Naive B cell (primary cell): Measurements from ENCODE around the gene CFAP20DC. TPM values are rescaled to one million over a fixed set of nuclear protein-coding genes. Genes with fewer than 3 reads are reported as not detected.
"Not testable (repeated sequence)": the region's sequence is repeated elsewhere in the genome, so short reads cannot be mapped to it uniquely, and the experiment has no call there.

Source experiments
- ATAC-seq, 2 donors: fragments of 150-1000 bp; cut with Tn5 transposase; 2 replicates each; pipeline ENCODE4 v1.10.0; 2021; ENCODE audit warnings: low read depth in 2 of 2, mild to moderate bottlenecking in 2 of 2, moderate library complexity in 2 of 2
- DNase-seq: peaks from one replicate; pipeline ENCODE4 v3.0.0; 2022
- H3K27ac Mint-ChIP-seq, 6 donors: one replicate each; pipeline ENCODE4 v1.8.0; 2020 to 2022; ENCODE audit warnings: mild to moderate bottlenecking in 6 of 6, mixed read lengths in 6 of 6, moderate library complexity in 5 of 6, inconsistent platforms in 2 of 6
- H3K27me3 Mint-ChIP-seq, 3 donors: one replicate each; pipeline ENCODE4 v1.8.0; 2021 to 2022; ENCODE audit warnings: mixed read lengths in 3 of 3, mild to moderate bottlenecking in 1 of 3
- H3K36me3 Mint-ChIP-seq, 2 donors: one replicate each; pipeline ENCODE4 v1.8.0; 2020 to 2022; ENCODE audit warnings: mixed read lengths in 2 of 2, inconsistent platforms in 1 of 2, mild to moderate bottlenecking in 1 of 2
- H3K4me1 Mint-ChIP-seq, 3 donors: one replicate each; pipeline ENCODE4 v1.8.0; 2020 to 2022; ENCODE audit warnings: mixed read lengths in 3 of 3, inconsistent platforms in 1 of 3, mild to moderate bottlenecking in 1 of 3, moderate library complexity in 1 of 3
- H3K4me3 Mint-ChIP-seq, 8 donors: one replicate each; pipeline ENCODE4 v1.8.0; 2020 to 2022; ENCODE audit warnings: mild to moderate bottlenecking in 8 of 8, mixed read lengths in 8 of 8, moderate library complexity in 8 of 8, inconsistent platforms in 2 of 8
- H3K9me3 Mint-ChIP-seq, 7 donors: one replicate each; pipeline ENCODE4 v1.8.0; 2020 to 2022; ENCODE audit warnings: mixed read lengths in 7 of 7, mild to moderate bottlenecking in 5 of 7, inconsistent platforms in 2 of 7, moderate library complexity in 1 of 7
- polyA plus RNA-seq, 6 donors: library from polyadenylated mRNA; unstranded; fragments of 300-500 nt; fragmentation: Illumina TruSeq; gene quantifications; one replicate each; pipeline ENCODE4 v1.2.3, GENCODE V29; 2021; ENCODE audit warnings: low read depth in 6 of 6

CFAP20DC gene
- polyA plus RNA-seq, 6 donors from 2014 or later: 0.58 to 2.7 (median 0.62) TPM; not detected in 3

DNA sequence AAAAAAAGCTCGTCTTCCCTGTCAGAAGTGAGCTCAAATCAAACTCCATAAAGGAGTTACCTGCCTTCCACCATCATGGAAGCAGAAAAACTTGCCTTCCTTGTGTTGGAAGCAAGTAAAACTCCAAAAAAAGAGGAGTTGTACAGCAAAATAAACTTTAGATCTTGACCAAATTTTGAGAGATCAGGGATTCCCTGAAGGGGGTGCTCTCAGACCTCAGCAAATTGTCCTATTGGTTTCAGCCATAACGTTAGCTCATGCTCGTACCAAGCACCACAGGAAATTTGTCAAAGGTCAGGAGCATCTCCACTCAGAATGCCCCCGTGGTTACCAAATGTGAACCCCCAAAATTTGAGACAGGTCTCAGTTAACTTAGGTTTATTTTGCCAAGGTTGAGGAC, 354.5 kb downstream of the CFAP20DC start:
- DNase-seq, H3K27ac Mint-ChIP-seq, H3K36me3 Mint-ChIP-seq, H3K4me3 Mint-ChIP-seq, ATAC-seq, H3K27me3 Mint-ChIP-seq, H3K4me1 Mint-ChIP-seq: not testable (repeated sequence)
- H3K9me3 Mint-ChIP-seq: peaks cover 0 to 26% (median 6%) of the 10 kb centered on the region in 7 donors

DNA sequence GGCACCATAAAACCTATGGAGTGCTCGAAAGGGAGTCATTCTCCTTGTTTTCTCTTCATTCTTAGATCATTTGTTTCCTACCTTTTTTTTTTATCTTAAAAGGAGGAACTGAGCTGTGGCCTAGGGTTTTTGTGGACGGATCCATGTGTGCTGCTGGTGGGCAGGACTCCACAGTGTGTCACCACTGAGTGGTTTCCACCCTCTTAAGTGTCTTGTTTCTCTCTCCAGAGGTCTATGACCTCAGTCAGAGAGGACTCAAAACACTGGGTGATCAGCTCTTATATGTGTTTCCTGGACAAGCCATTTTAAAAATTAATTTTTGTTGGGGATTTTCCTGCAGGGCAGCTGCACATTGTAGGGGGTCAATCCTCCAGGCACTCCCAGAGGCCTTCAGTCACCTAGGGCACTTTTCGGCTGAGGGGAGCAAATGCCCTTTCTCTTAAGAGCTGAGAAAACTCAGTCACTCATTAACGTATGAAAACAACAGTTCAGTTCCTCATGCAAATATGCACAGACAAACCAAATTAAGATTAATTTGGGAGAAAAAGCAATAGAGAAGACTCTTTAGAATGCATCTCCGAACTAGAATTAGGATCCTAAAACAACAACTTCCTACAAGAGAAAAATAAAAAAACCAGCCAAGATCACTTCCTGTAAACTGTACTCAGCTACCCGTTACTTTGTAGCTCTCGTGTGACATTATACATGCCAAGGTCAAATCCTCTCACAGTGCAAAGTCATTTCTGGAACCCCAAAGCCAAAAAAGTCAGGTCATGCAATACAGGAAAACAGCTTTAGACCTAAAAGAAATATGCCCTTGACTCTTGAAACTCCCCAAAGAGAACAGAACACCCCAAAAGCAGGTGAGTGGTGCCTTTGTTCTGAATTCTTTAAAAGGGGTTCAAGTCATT, 355.6 kb downstream of the CFAP20DC start:
- H3K27me3 Mint-ChIP-seq: peaks cover 0 to 10% (median 4%) of the 10 kb centered on the region in 3 donors
- no peaks in the 10 kb centered on the region for H3K36me3 Mint-ChIP-seq
- peaks cover 5 to 32% (median 12%) of the 10 kb centered on the region in 7 donors for H3K9me3 Mint-ChIP-seq
- ATAC-seq (no peak), DNase-seq (no peak)
- no peaks in the 10 kb centered on the region for H3K4me1 Mint-ChIP-seq
- H3K27ac Mint-ChIP-seq: peak overlapping the region in 1 of 6 donors; percentile 9
- peak overlapping the region in 2 of 8 donors; percentile 17 to 29 for H3K4me3 Mint-ChIP-seq

DNA sequence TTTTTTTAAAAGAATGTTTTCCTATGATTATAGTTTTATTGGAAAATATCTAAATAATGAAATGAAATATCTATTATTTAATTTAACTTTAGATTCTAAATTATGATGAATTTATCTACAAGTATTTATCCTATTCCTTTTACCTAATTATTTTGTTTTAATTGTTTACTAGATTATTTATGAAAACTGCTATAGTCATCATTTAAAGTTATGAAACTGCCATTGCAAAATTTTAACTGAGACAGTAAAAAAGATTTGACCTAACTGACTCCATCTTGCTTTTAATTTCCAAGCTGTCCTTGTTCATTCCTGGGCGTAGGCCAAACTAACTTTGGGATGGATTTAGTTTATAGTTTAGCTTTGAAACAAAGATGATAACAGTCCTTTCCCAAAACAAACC, 357.3 kb downstream of the CFAP20DC start:
- DNase-seq (no peak), ATAC-seq (no peak)
- no peak overlapping the region for H3K4me3 Mint-ChIP-seq
- H3K27me3 Mint-ChIP-seq: peaks cover 6 to 19% (median 9%) of the 10 kb centered on the region in 3 donors
- peaks cover 5 to 32% (median 12%) of the 10 kb centered on the region in 7 donors for H3K9me3 Mint-ChIP-seq
- no peak overlapping the region for H3K27ac Mint-ChIP-seq
- H3K4me1 Mint-ChIP-seq: no peaks in the 10 kb centered on the region
- H3K36me3 Mint-ChIP-seq: no peaks in the 10 kb centered on the region
